Measurements from ENCODE around the gene SERPINA3.

DNA sequence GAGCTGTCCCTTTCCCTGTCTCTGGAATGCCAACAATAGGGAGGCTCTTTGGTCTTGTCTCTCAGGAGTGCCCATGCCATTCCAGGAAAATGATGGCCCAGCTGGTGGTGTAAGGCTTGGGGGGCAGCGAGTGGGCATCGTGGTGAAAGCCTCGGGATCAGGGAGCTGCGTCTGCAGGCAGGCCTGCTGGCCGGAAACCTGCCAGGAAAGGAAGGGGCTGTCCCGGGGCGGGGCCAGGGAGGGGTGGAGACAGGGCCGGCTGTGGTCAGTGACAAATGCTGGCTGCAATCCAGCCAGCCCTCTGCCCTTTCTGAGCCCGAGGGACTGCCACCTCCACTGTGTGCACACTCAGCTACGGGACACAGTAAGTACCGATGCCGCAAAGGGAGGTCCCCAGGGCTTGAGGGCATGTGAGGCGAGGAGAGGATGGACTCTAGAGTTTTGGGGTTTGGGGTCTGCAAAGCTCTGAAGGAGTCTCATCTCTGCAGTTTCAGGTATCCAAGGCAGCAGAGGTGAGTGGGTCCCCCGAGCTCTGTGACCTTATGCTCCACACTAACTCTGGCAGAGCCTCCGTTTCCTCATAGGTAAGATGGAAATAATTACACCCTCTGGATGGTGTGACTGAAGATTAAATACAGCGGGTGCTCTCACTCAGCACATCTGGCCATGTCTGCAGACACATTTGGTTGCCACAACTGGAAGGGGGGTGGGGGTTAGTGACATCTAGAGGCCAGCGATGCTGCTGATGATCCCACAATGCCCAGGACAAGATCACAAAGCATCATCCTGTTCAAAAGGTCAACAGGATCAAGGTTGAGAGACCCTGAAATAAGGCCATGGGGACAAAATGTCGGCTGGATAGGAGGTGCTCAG, 30.8 kb upstream of the SERPINA3 start, which contains the start of gene SERPINA5:
- TF ChIP-seq POLR2A (IDR thresholded peaks at IDR 0.05; ENCODE audit: low read length) (no peak), GATA1 (IDR thresholded peaks at IDR 0.05; ENCODE audit: low read depth, low read length) (no peak)
